Measurements from ENCODE around the gene MYLK3.
"Not testable (repeated sequence)": the region's sequence is repeated elsewhere in the genome, so short reads cannot be mapped to it uniquely, and the experiment has no call there.

Gene MYLK3

GRCh38 chr16:46688654-46689364 is 59.3 kb downstream of the MYLK3 start, which contains the start of gene VPS35:
TSS of gene VPS35 (minus strand) at chr16:46689178. CDS start at chr16:46689133, 45 bp downstream.
- DNase-seq = peak; percentile 100

- DNase-seq = no peak
Observed at GRCh38 chr16:46688101-46688653, 60.0 kb downstream of the MYLK3 start.

- DNase-seq = no peak
Observed at GRCh38 chr16:46687486-46687885, 60.7 kb downstream of the MYLK3 start.

GRCh38 chr16:46686815-46687473 is 61.2 kb downstream of the MYLK3 start:
- DNase-seq = no peak

GRCh38 chr16:46681867-46682266 is 66.3 kb downstream of the MYLK3 start:
- DNase-seq = not testable (repeated sequence)

GRCh38 chr16:46677943-46678342 is 70.2 kb downstream of the MYLK3 start:
- DNase-seq = not testable (repeated sequence)

GRCh38 chr16:46673320-46674013 is 74.7 kb downstream of the MYLK3 start:
- peak; percentile 27 for DNase-seq

- no peak for DNase-seq
Observed at GRCh38 chr16:46662123-46662522, 86.0 kb downstream of the MYLK3 start.

- DNase-seq = no peak
Observed at GRCh38 chr16:46658925-46659324, 89.2 kb downstream of the MYLK3 start.
